IMR-90 (cell line): Measurements from ENCODE around the gene TSSK2. TPM values are rescaled to one million over a fixed set of nuclear protein-coding genes. Genes with fewer than 3 reads are reported as not detected.

ENCODE experiments used
- ATAC-seq: fragments of 200-7000 bp; cut with Tn5 transposase; 2 replicates; pipeline ENCODE4 v1.9.1; 2020; ENCODE audit warnings: low read depth, mild to moderate bottlenecking, moderate library complexity
- BruUV-seq: library from RNA; stranded (reverse); fragments of 400-500 nt; replicated peaks from 2 replicates; lab custom pipeline; 2021; lab: Mats Ljungman, UMichigan
- CTCF ChIA-PET: fragments of 300-600 bp; formaldehyde crosslinking; extraction: SDS; loops from one replicate; lab custom pipeline; 2021; ENCODE audit warnings: antibody characterized with exemption; lab: Yijun Ruan, JAX
- POLR2A ChIA-PET: fragments of 300-600 bp; sonication (Branson Sonifier 250); formaldehyde crosslinking; loops from one replicate; lab custom pipeline; 2022; ENCODE audit warnings: antibody characterized with exemption; ENCODE audit not compliant: unreplicated experiment; lab: Charles Lee
- DNase-seq: peaks from one replicate; pipeline ENCODE4 v3.0.0; 2013
- H2AFZ ChIP-seq: replicated peaks from 2 replicates; pipeline ENCODE3; 2013; ENCODE audit warnings: low read length, mild to moderate bottlenecking; ENCODE audit not compliant: poor library complexity
- H2AK5ac ChIP-seq: 2 replicates; pipeline ENCODE4 v1.6.1; 2013; ENCODE audit warnings: low read depth, low read length, inconsistent platforms
- H2AK9ac ChIP-seq: replicated peaks from 2 replicates; pipeline ENCODE3; 2013; ENCODE audit warnings: mild to moderate bottlenecking, low read depth, low read length, moderate library complexity; ENCODE audit not compliant: poor library complexity
- H2BK120ac ChIP-seq: 2 replicates; pipeline ENCODE4 v1.6.1; 2013; ENCODE audit warnings: low read depth, low read length, inconsistent platforms
- H2BK15ac ChIP-seq: 3 replicates; pipeline ENCODE4 v1.6.1; 2013; ENCODE audit warnings: low read depth, low read length, inconsistent platforms
- H2BK20ac ChIP-seq: 2 replicates; pipeline ENCODE4 v1.6.1; 2013; ENCODE audit warnings: low read depth, mild to moderate bottlenecking, inconsistent platforms, low read length, moderate library complexity
- H2BK5ac ChIP-seq: 2 replicates; pipeline ENCODE4 v1.6.1; 2013; ENCODE audit warnings: mild to moderate bottlenecking, low read depth, low read length, inconsistent platforms; ENCODE audit not compliant: poor library complexity, severe bottlenecking
- H3K14ac ChIP-seq: replicated peaks from 2 replicates; pipeline ENCODE4 v1.6.1; 2013; ENCODE audit warnings: low read depth, low read length, inconsistent platforms
- H3K18ac ChIP-seq: 2 replicates; pipeline ENCODE4 v1.6.1; 2013; ENCODE audit warnings: low read depth, low read length, control low read depth
- H3K23ac ChIP-seq: 2 replicates; pipeline ENCODE4 v1.6.1; 2013; ENCODE audit warnings: low read depth, low read length, inconsistent platforms
- H3K27ac ChIP-seq: 2 replicates; pipeline ENCODE4 v1.5.1; 2013; ENCODE audit warnings: mild to moderate bottlenecking, control low read depth, low read length; ENCODE audit not compliant: insufficient read depth
- H3K27me3 ChIP-seq: 2 replicates; pipeline ENCODE4 v1.6.1; 2013; ENCODE audit warnings: low read length; ENCODE audit not compliant: control insufficient read depth, insufficient read depth
- H3K36me3 ChIP-seq: 2 replicates; pipeline ENCODE4 v1.6.1; 2013; ENCODE audit warnings: low read length, mixed read lengths; ENCODE audit not compliant: control insufficient read depth, insufficient read depth
- H3K4ac ChIP-seq: 2 replicates; pipeline ENCODE4 v1.6.1; 2013; ENCODE audit warnings: low read depth, low read length, inconsistent platforms
- H3K4me1 ChIP-seq: 2 replicates; pipeline ENCODE4 v1.6.1; 2013; ENCODE audit warnings: low read length, mixed read lengths; ENCODE audit not compliant: control insufficient read depth, insufficient read depth
- H3K4me2 ChIP-seq: 2 replicates; pipeline ENCODE4 v1.6.1; 2013; ENCODE audit warnings: low read depth, mild to moderate bottlenecking, control low read depth, low read length, moderate library complexity
- H3K4me3 ChIP-seq: 2 replicates; pipeline ENCODE4 v1.5.1; 2013; ENCODE audit warnings: low read depth, mild to moderate bottlenecking, control low read depth, low read length, moderate library complexity; ENCODE audit not compliant: insufficient read depth
- H3K56ac ChIP-seq: 2 replicates; pipeline ENCODE4 v1.6.1; 2013; ENCODE audit warnings: low read length, inconsistent platforms; ENCODE audit not compliant: insufficient read depth; ENCODE audit errors: extremely low read depth
- H3K79me1 ChIP-seq, 2 experiments: 2 replicates each; pipeline ENCODE4 v1.6.1; 2013; ENCODE audit warnings: low read length in 2 of 2, inconsistent platforms in 1 of 2, low read depth in 1 of 2
- H3K9ac ChIP-seq: 2 replicates; pipeline ENCODE4 v1.6.1; 2013; ENCODE audit warnings: low read depth, low read length, control low read depth
- H3K9me1 ChIP-seq: 2 replicates; pipeline ENCODE4 v1.6.1; 2013; ENCODE audit warnings: low read length, inconsistent platforms; ENCODE audit not compliant: insufficient read depth
- H3K9me3 ChIP-seq: 2 replicates; pipeline ENCODE4 v1.6.1; 2013; ENCODE audit warnings: low read length; ENCODE audit not compliant: control insufficient read depth, insufficient read depth
- H4K20me1 ChIP-seq: 2 replicates; pipeline ENCODE4 v1.6.1; 2013; ENCODE audit warnings: low read length, inconsistent platforms; ENCODE audit not compliant: insufficient read depth
- H4K5ac ChIP-seq: 2 replicates; pipeline ENCODE4 v1.6.1; 2013; ENCODE audit warnings: mild to moderate bottlenecking, low read depth, low read length, control low read depth
- H4K8ac ChIP-seq, 2 experiments: 2 replicates each; pipeline ENCODE4 v1.6.1; 2013; ENCODE audit warnings: low read depth in 2 of 2, low read length in 2 of 2, control low read depth in 1 of 2, inconsistent platforms in 1 of 2
- H4K91ac ChIP-seq: 2 replicates; pipeline ENCODE4 v1.6.1; 2013; ENCODE audit warnings: low read depth, low read length, inconsistent platforms; ENCODE audit not compliant: insufficient read depth
- CHD1 ChIP-seq: IDR thresholded peaks from 2 replicates; pipeline ENCODE4 v1.6.1; 2012; ENCODE audit warnings: low read depth, low read length, improper control_type of control experiment
- FOS ChIP-seq: fragments of 150-350 bp; IDR thresholded peaks from 2 replicates; pipeline ENCODE4 v1.6.1; 2016; ENCODE audit warnings: low read depth, low read length
- MAZ ChIP-seq: IDR thresholded peaks from 2 replicates; pipeline ENCODE4 v1.6.1; 2012; ENCODE audit warnings: low read depth, mild to moderate bottlenecking, low read length, improper control_type of control experiment, moderate library complexity, borderline replicate concordance
- MXI1 ChIP-seq: IDR thresholded peaks from 2 replicates; pipeline ENCODE4 v1.6.1; 2012; ENCODE audit warnings: low read depth, mild to moderate bottlenecking, low read length, moderate library complexity, borderline replicate concordance
- POLR2A ChIP-seq: IDR thresholded peaks from 2 replicates; pipeline ENCODE4 v1.6.1; 2012; ENCODE audit warnings: mild to moderate bottlenecking, low read depth, low read length
- RFX5 ChIP-seq: IDR thresholded peaks from 2 replicates; pipeline ENCODE4 v1.8.0; 2012; ENCODE audit warnings: low read depth, mild to moderate bottlenecking, low read length, moderate library complexity
- WGBS, 2 experiments: methylation state at CpG; one replicate each; pipeline versions ENCODE4 v1.1.5 to v1.1.7; 2013; ENCODE audit warnings: missing lambda C conversion rate in 2 of 2; ENCODE audit not compliant: insufficient read length in 1 of 2; ENCODE audit errors: extremely low coverage in 2 of 2; 5-methylcytosine and 5-hydroxymethylcytosine counted together
- dilution Hi-C: fragments of 300-500 bp; cut with HindIII; formaldehyde crosslinking; loops from one replicate; pipeline ENCODE4 v1.14.3; 2018; ENCODE audit warnings: low sequenced_read_pairs; ENCODE audit not compliant: unreplicated experiment
- in situ Hi-C: fragments of 300-500 bp; cut with MboI; formaldehyde crosslinking; loops from 3 replicates; pipeline ENCODE4 v1.14.3; 2019; ENCODE audit warnings: low sequenced_read_pairs, inconsistent platforms, mixed read lengths
- intact Hi-C: fragments of 100-400 bp; cut with micrococcal nuclease; formaldehyde crosslinking; loops from 2 replicates; pipeline ENCODE4 v1.10.0; 2022
- polyA plus RNA-seq, 3 experiments: library from polyadenylated mRNA; depleted of rRNA; stranded (reverse); fragments of >200 nt; gene quantifications; 2 replicates each; pipeline ENCODE4 v1.2.3, GENCODE V29; 2012; ENCODE audit warnings: low replicate concordance in 1 of 3
- total RNA-seq: library from RNA; depleted of rRNA; stranded (reverse); fragments of >200 nt; gene quantifications from 2 replicates; pipeline ENCODE4 v1.2.3, GENCODE V29; 2012

Gene TSSK2
- total and polyA plus RNA-seq, 2 of the 4 experiments (the other 2 are of a cell fraction): not detected

DNA sequence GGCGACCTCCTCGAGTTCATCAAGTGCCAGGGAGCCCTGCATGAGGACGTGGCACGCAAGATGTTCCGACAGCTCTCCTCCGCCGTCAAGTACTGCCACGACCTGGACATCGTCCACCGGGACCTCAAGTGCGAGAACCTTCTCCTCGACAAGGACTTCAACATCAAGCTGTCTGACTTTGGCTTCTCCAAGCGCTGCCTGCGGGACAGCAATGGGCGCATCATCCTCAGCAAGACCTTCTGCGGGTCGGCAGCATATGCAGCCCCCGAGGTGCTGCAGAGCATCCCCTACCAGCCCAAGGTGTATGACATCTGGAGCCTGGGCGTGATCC lies 542 bp downstream of the TSSK2 start:
- ATAC-seq (no peak), DNase-seq (no peak)
- Histone ChIP-seq H3K4me1 (no peaks in the 10 kb centered on the region), H3K23ac (no peak overlapping the region), H3K79me1 (no peaks in the 10 kb centered on the region), H3K36me3 (peaks cover 41% of the 10 kb centered on the region), H2AK9ac (no peak overlapping the region), H2BK5ac (no peak overlapping the region), H2BK120ac (no peak overlapping the region), H4K20me1 (no peaks in the 10 kb centered on the region), H3K9me3 (no peaks in the 10 kb centered on the region), H2AFZ (no peak overlapping the region), H3K4ac (no peak overlapping the region), H2AK5ac (no peak overlapping the region), H3K4me2 (no peak overlapping the region), H2BK20ac (no peak overlapping the region), H3K27ac (no peak overlapping the region), H3K56ac (no peak overlapping the region), H3K9me1 (peaks cover 3% of the 10 kb centered on the region; the same call in 1 of the 2 replicates), H4K91ac (no peak overlapping the region), H3K18ac (no peak overlapping the region), H3K9ac (no peak overlapping the region), H3K27me3 (no peaks in the 10 kb centered on the region), H4K5ac (no peak overlapping the region), H4K8ac (no peak overlapping the region), H2BK15ac (no peak overlapping the region), H3K14ac (no peak overlapping the region), H3K4me3 (no peak overlapping the region)
- ChIA-PET CTCF (no interaction called here), POLR2A (no interaction called here)
- dilution Hi-C loops: no loop called here
- TF ChIP-seq RFX5 (no peak), MAZ (no peak), POLR2A (no peak), MXI1 (no peak), FOS (no peak), CHD1 (no peak)
- BruUV-seq: no TSS peak
- 95% methylated on average over 16 of the region's 19 CpGs; no CpG with 5 or more reads in 1 of the 2 experiments for WGBS, 2 experiments
- in situ Hi-C loops: no loop called here
- intact Hi-C loops: no loop called here
